HepG2 (cell line): Measurements from ENCODE around the gene DHX8. TPM values are rescaled to one million over a fixed set of nuclear protein-coding genes. Genes with fewer than 3 reads are reported as not detected.

ENCODE experiments used
- AKAP8 ChIP-seq: sonication (generic); formaldehyde crosslinking; IDR thresholded peaks from 2 replicates; pipeline ENCODE4 v1.5.1; 2020; ENCODE audit warnings: mild to moderate bottlenecking, missing genetic modification reagents
- ATF7-NPFF ChIP-seq: sonication (generic); formaldehyde crosslinking; IDR thresholded peaks from 2 replicates; pipeline ENCODE4 v1.8.1; 2023; ENCODE audit warnings: mild to moderate bottlenecking, low read depth, missing genetic modification reagents, moderate library complexity
- ATRX ChIP-seq: sonication (generic); formaldehyde crosslinking; IDR thresholded peaks from 2 replicates; pipeline ENCODE4 v1.4.0; 2020; ENCODE audit warnings: missing genetic modification reagents, borderline replicate concordance
- EP300 ChIP-seq, 3 experiments: sonication (generic) in 1 of 3; formaldehyde crosslinking in 1 of 3; IDR thresholded peaks; 2 replicates each; pipeline versions ENCODE4 v1.5.1 to v1.6.1; 2011 to 2020; ENCODE audit warnings: low read depth in 2 of 3, low read length in 2 of 3, borderline replicate concordance in 1 of 3, improper control_type of control experiment in 1 of 3, mild to moderate bottlenecking in 1 of 3, missing genetic modification reagents in 1 of 3, moderate library complexity in 1 of 3
- FOXA1 ChIP-seq, 2 experiments: fragments of 450-650 bp in 1 of 2; sonication (generic) in 1 of 2; formaldehyde crosslinking in 1 of 2; IDR thresholded peaks; 2 replicates each; pipeline versions ENCODE4 v1.4.0 to v1.6.1; 2016 to 2020; ENCODE audit warnings: missing genetic modification reagents in 1 of 2
- IRF2 ChIP-seq: IDR thresholded peaks from 2 replicates; pipeline ENCODE4 v1.6.1; 2018; ENCODE audit warnings: missing genetic modification reagents, missing compliant biosample characterization
- JARID2 ChIP-seq: sonication (generic); formaldehyde crosslinking; IDR thresholded peaks from 2 replicates; pipeline ENCODE4 v1.8.1; 2023; ENCODE audit warnings: missing genetic modification reagents, inconsistent platforms; ENCODE audit not compliant: insufficient replicate concordance
- MED1 ChIP-seq: sonication (generic); formaldehyde crosslinking; IDR thresholded peaks from 2 replicates; pipeline ENCODE4 v1.4.0; 2020; ENCODE audit warnings: missing genetic modification reagents
- MED13 ChIP-seq: sonication (generic); formaldehyde crosslinking; IDR thresholded peaks from 2 replicates; pipeline ENCODE4 v1.5.0; 2020; ENCODE audit warnings: missing genetic modification reagents
- PITX1 ChIP-seq: sonication (generic); formaldehyde crosslinking; IDR thresholded peaks from 2 replicates; pipeline ENCODE4 v1.5.1; 2020; ENCODE audit warnings: mild to moderate bottlenecking, missing genetic modification reagents
- POLR2AphosphoS5 ChIP-seq: IDR thresholded peaks from 2 replicates; pipeline ENCODE4 v1.6.1; 2012; ENCODE audit warnings: low read depth, low read length
- RXRB ChIP-seq: IDR thresholded peaks from 2 replicates; pipeline ENCODE4 v1.6.1; 2016; ENCODE audit warnings: borderline replicate concordance, missing genetic modification reagents, missing compliant biosample characterization
- SMYD3 ChIP-seq: sonication (generic); formaldehyde crosslinking; IDR thresholded peaks from 2 replicates; pipeline ENCODE4 v1.8.1; 2023; ENCODE audit warnings: mild to moderate bottlenecking, missing genetic modification reagents
- SOX5 ChIP-seq: IDR thresholded peaks from 2 replicates; pipeline ENCODE4 v1.6.1; 2016; ENCODE audit warnings: borderline replicate concordance
- STAT5B ChIP-seq: sonication (generic); formaldehyde crosslinking; IDR thresholded peaks from 2 replicates; pipeline ENCODE4 v1.4.0; 2020; ENCODE audit warnings: missing genetic modification reagents
- ZBTB43 ChIP-seq: sonication (generic); formaldehyde crosslinking; conservative IDR thresholded peaks from 2 replicates; pipeline ENCODE4 v1.4.0; 2020; ENCODE audit warnings: missing genetic modification reagents
- ZNF205 ChIP-seq: IDR thresholded peaks from 2 replicates; pipeline ENCODE4 v1.6.1; 2018; ENCODE audit warnings: missing biosample characterization, missing genetic modification reagents
- ZNF24 ChIP-seq: fragments of 450-650 bp; IDR thresholded peaks from 2 replicates; pipeline ENCODE4 v1.6.1; 2017; ENCODE audit warnings: antibody characterized with exemption, mild to moderate bottlenecking
- ZNF761 ChIP-seq: sonication (generic); formaldehyde crosslinking; conservative IDR thresholded peaks from 2 replicates; pipeline ENCODE4 v1.4.0; 2020; ENCODE audit warnings: mild to moderate bottlenecking, missing genetic modification reagents
- ZNF850 ChIP-seq: sonication (generic); formaldehyde crosslinking; conservative IDR thresholded peaks from 2 replicates; pipeline ENCODE4 v1.9.0; 2021; ENCODE audit warnings: mild to moderate bottlenecking, missing genetic modification reagents
- polyA plus RNA-seq, 8 experiments: library from polyadenylated mRNA; depleted of rRNA in 3 of 8; stranded (reverse) in 7 of 8; unstranded in 1 of 8; fragments of >200 nt; fragmentation: Illumina TruSeq in 4 of 8; extraction: Trizol in 4 of 8; gene quantifications; 2 replicates each; pipeline versions ENCODE4 v1.2.1 to v1.2.3, GENCODE V29; 2011 to 2016; ENCODE audit warnings: low read depth in 4 of 8, missing spikeins in 1 of 8, mixed read lengths in 1 of 8; ENCODE audit not compliant: insufficient read depth in 1 of 8
- total RNA-seq, 5 experiments: library from RNA; depleted of rRNA; stranded (reverse); fragments of >200 nt; fragmentation: Illumina TruSeq; extraction: Trizol; gene quantifications; 2 replicates each; pipeline ENCODE4 v1.2.3, GENCODE V29; 2016; ENCODE audit warnings: low read depth in 1 of 5
- TF ChIP-seq, protein P1 (sequence below): sonication (generic); formaldehyde crosslinking; IDR thresholded peaks from 2 replicates; pipeline ENCODE4 v1.8.1; 2023; ENCODE audit warnings: missing genetic modification reagents, inconsistent platforms, borderline replicate concordance
- TF ChIP-seq, protein P2 (sequence below): sonication (generic); formaldehyde crosslinking; IDR thresholded peaks from 2 replicates; pipeline ENCODE4 v1.4.0; 2020; ENCODE audit warnings: missing genetic modification reagents, borderline replicate concordance
- TF ChIP-seq, protein P3 (sequence below): sonication (generic); formaldehyde crosslinking; IDR thresholded peaks from 2 replicates; pipeline ENCODE4 v1.9.0; 2022; ENCODE audit warnings: low read depth, missing genetic modification reagents

The DHX8 gene
- total and polyA plus RNA-seq, 2 of the 13 experiments (the other 11 are each of a cell fraction or from before 2014, with no cell fraction given), result 24.8 to 48.9 TPM

GRCh38 chr17:43477832-43478634, 5.7 kb upstream of the DHX8 start (continued):
- TF ChIP-seq FOXA1 (IDR thresholded peaks at IDR 0.05), result no peak
- TF ChIP-seq FOXA1 (CRISPR knock-in tag; IDR thresholded peaks at IDR 0.05), result peak; percentile 63
- TF ChIP-seq ZNF24, result no peak
- TF ChIP-seq EP300 (IDR thresholded peaks at IDR 0.05; ENCODE audit: low read depth in 2 of 2, low read length in 2 of 2), result peak; percentile 52 to 66; a peak in 3 of 4 replicates
- no peak for TF ChIP-seq EP300 (CRISPR knock-in tag; IDR thresholded peaks at IDR 0.05; ENCODE audit: borderline replicate concordance)
- TF ChIP-seq MED1 (CRISPR knock-in tag), result peak; percentile 76
- peak; percentile 59; the same call in 1 of the 2 replicates for TF ChIP-seq IRF2 (CRISPR knock-in tag)
- TF ChIP-seq ZBTB43 (CRISPR knock-in tag), result no peak
- TF ChIP-seq SOX5, result peak; percentile 16; the same call in 1 of the 2 replicates
- peak; percentile 59; the same call in 1 of the 2 replicates for TF ChIP-seq SMYD3 (CRISPR knock-in tag)
- peak; percentile 70; the same call in 1 of the 2 replicates for TF ChIP-seq ZNF205 (CRISPR knock-in tag)
- peak; percentile 31; the same call in 1 of the 2 replicates for TF ChIP-seq POLR2AphosphoS5
- 0 out of 2 replicates have a peak, but pooled peaks have one; percentile 50 for TF ChIP-seq PITX1 (CRISPR knock-in tag)
- TF ChIP-seq AKAP8 (CRISPR knock-in tag), result no peak
- TF ChIP-seq, protein P1, sequence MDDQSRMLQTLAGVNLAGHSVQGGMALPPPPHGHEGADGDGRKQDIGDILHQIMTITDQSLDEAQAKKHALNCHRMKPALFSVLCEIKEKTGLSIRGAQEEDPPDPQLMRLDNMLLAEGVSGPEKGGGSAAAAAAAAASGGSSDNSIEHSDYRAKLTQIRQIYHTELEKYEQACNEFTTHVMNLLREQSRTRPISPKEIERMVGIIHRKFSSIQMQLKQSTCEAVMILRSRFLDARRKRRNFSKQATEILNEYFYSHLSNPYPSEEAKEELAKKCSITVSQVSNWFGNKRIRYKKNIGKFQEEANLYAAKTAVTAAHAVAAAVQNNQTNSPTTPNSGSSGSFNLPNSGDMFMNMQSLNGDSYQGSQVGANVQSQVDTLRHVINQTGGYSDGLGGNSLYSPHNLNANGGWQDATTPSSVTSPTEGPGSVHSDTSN, result no peak
- no peak for TF ChIP-seq JARID2 (CRISPR knock-in tag)
- TF ChIP-seq, protein P2, sequence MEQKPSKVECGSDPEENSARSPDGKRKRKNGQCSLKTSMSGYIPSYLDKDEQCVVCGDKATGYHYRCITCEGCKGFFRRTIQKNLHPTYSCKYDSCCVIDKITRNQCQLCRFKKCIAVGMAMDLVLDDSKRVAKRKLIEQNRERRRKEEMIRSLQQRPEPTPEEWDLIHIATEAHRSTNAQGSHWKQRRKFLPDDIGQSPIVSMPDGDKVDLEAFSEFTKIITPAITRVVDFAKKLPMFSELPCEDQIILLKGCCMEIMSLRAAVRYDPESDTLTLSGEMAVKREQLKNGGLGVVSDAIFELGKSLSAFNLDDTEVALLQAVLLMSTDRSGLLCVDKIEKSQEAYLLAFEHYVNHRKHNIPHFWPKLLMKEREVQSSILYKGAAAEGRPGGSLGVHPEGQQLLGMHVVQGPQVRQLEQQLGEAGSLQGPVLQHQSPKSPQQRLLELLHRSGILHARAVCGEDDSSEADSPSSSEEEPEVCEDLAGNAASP, result no peak
- TF ChIP-seq MED13 (CRISPR knock-in tag), result no peak
- no peak for TF ChIP-seq ATRX (CRISPR knock-in tag)
- 0 out of 2 replicates have a peak, but pooled peaks have one; percentile 53 for TF ChIP-seq ZNF850 (CRISPR knock-in tag)
- peak; percentile 71; the same call in 1 of the 2 replicates for TF ChIP-seq RXRB (CRISPR knock-in tag)
- TF ChIP-seq ZNF761 (CRISPR knock-in tag), result 0 out of 2 replicates have a peak, but pooled peaks have one; percentile 52
- no peak for TF ChIP-seq STAT5B (CRISPR knock-in tag)
- TF ChIP-seq ATF7-NPFF (CRISPR knock-in tag), result no peak
- TF ChIP-seq, protein P3, sequence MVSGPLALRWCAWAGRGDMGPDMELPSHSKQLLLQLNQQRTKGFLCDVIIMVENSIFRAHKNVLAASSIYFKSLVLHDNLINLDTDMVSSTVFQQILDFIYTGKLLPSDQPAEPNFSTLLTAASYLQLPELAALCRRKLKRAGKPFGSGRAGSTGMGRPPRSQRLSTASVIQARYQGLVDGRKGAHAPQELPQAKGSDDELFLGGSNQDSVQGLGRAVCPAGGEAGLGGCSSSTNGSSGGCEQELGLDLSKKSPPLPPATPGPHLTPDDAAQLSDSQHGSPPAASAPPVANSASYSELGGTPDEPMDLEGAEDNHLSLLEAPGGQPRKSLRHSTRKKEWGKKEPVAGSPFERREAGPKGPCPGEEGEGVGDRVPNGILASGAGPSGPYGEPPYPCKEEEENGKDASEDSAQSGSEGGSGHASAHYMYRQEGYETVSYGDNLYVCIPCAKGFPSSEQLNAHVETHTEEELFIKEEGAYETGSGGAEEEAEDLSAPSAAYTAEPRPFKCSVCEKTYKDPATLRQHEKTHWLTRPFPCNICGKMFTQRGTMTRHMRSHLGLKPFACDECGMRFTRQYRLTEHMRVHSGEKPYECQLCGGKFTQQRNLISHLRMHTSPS (CRISPR knock-in tag), result peak; percentile 53; the same call in 1 of the 2 replicates
